SK-N-SH treated with all-trans-retinoic acid at 6 μM for 48 hours (cell line): Measurements from ENCODE around the gene CCDC146.
"Not testable (repeated sequence)": the region's sequence is repeated elsewhere in the genome, so short reads cannot be mapped to it uniquely, and the experiment has no call there.

Experiments
- BACH2 ChIP-seq: fragments of 250-450 bp; sonication (Bioruptor Pico); IDR thresholded peaks from 2 replicates; pipeline ENCODE4 v1.9.0; 2021; ENCODE audit warnings: mild to moderate bottlenecking, borderline replicate concordance
- ESRRG ChIP-seq: fragments of 250-450 bp; sonication (Bioruptor Pico); IDR thresholded peaks from 2 replicates; pipeline ENCODE4 v1.6.1; 2021; ENCODE audit warnings: mild to moderate bottlenecking
- OSR1 ChIP-seq: fragments of 250-450 bp; sonication (Bioruptor Pico); IDR thresholded peaks from 2 replicates; pipeline ENCODE4 v1.8.0; 2022; ENCODE audit warnings: moderate library complexity, mild to moderate bottlenecking, inconsistent platforms
- RARB ChIP-seq: fragments of 250-450 bp; sonication (Bioruptor Pico); IDR thresholded peaks from 2 replicates; pipeline ENCODE4 v1.8.0; 2021; ENCODE audit warnings: mild to moderate bottlenecking, moderate library complexity
- SNAI2 ChIP-seq: fragments of 250-450 bp; sonication (Bioruptor Pico); IDR thresholded peaks from 2 replicates; pipeline ENCODE4 v1.5.0; 2020; ENCODE audit warnings: mild to moderate bottlenecking, moderate library complexity
- TCF4 ChIP-seq: fragments of 250-450 bp; sonication (Bioruptor Pico); IDR thresholded peaks from 2 replicates; pipeline ENCODE4 v1.8.0; 2021; ENCODE audit warnings: mild to moderate bottlenecking, moderate library complexity, borderline replicate concordance
- ZFP3 ChIP-seq: fragments of 250-450 bp; sonication (Bioruptor Pico); IDR thresholded peaks from 2 replicates; pipeline ENCODE4 v1.5.0; 2020; ENCODE audit warnings: mild to moderate bottlenecking, moderate library complexity
- ZFP30 ChIP-seq: fragments of 450-650 bp; formaldehyde crosslinking; IDR thresholded peaks from 2 replicates; pipeline ENCODE4 v1.5.0; 2022; ENCODE audit warnings: mild to moderate bottlenecking, moderate library complexity
- ZNF70 ChIP-seq: fragments of 450-650 bp; formaldehyde crosslinking; IDR thresholded peaks from 2 replicates; pipeline ENCODE4 v1.5.0; 2020; ENCODE audit warnings: mild to moderate bottlenecking, moderate library complexity
- TF ChIP-seq, protein P1 (sequence below): fragments of 250-450 bp; sonication (Bioruptor Pico); IDR thresholded peaks from 2 replicates; pipeline ENCODE4 v1.8.0; 2020; ENCODE audit warnings: mild to moderate bottlenecking, moderate library complexity, borderline replicate concordance

DNA sequence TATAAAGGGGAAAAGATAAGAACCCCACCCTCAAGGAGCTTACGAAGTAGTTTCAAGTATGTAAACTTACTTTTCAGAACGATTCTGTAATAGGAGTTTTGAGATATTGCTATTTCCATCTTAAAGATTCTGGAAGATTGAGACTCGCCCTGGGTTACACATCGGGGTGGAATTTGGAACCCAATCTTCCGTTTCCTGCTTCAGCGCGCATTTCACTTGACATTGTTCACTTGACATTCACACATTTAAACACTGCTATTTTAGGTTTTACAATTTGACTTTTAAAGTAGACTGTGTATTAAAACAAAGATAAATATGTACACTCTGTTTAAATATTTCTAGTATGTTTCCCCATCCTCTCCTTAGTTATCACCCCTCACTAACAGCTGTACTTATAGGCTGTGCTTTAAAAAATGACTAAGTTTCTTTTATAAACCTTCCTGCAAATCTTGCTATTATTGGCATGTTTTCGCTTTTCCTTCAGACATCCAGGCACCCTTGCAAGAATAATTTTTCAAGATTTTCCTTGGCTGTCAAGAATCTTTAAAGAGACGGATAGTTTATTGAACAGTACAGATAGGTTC is 55.0 kb downstream of the CCDC146 start:
- TF ChIP-seq, protein P1, sequence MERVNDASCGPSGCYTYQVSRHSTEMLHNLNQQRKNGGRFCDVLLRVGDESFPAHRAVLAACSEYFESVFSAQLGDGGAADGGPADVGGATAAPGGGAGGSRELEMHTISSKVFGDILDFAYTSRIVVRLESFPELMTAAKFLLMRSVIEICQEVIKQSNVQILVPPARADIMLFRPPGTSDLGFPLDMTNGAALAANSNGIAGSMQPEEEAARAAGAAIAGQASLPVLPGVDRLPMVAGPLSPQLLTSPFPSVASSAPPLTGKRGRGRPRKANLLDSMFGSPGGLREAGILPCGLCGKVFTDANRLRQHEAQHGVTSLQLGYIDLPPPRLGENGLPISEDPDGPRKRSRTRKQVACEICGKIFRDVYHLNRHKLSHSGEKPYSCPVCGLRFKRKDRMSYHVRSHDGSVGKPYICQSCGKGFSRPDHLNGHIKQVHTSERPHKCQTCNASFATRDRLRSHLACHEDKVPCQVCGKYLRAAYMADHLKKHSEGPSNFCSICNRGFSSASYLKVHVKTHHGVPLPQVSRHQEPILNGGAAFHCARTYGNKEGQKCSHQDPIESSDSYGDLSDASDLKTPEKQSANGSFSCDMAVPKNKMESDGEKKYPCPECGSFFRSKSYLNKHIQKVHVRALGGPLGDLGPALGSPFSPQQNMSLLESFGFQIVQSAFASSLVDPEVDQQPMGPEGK (CRISPR knock-in tag) = not testable (repeated sequence)
- not testable (repeated sequence) for TF ChIP-seq OSR1; ESRRG (CRISPR knock-in tag); ZFP30; ZNF70 (CRISPR knock-in tag); ZFP3 (CRISPR knock-in tag); SNAI2 (CRISPR knock-in tag); BACH2; RARB (CRISPR knock-in tag); TCF4 (CRISPR knock-in tag)
